ENCODE measurements around the gene ING3. TPM values are rescaled to one million over a fixed set of nuclear protein-coding genes. Genes with fewer than 3 reads are reported as not detected.

Gene ING3
- total and polyA plus RNA-seq, 9 of the 15 experiments (the other 6 are each of a cell fraction or from before 2014, with no cell fraction given): 22.8 to 233 (median 50.4) TPM

GRCh38 chr7:121000081-121000983, 49.8 kb downstream of the ING3 start (continued):
- TF ChIP-seq NFE2L1 (tag; IDR thresholded peaks at IDR 0.05; ENCODE audit: borderline replicate concordance, low read depth) (no peak), TCF3 (CRISPR knock-in tag; IDR thresholded peaks at IDR 0.05) (peak; percentile 22; the same call in 1 of the 2 replicates), GMEB1 (CRISPR knock-in tag; IDR thresholded peaks at IDR 0.05) (no peak), PATZ1 (CRISPR knock-in tag; IDR thresholded peaks at IDR 0.05; ENCODE audit: borderline replicate concordance) (no peak), GTF2F1 (IDR thresholded peaks at IDR 0.05; ENCODE audit: low read depth, low read length) (0 out of 2 replicates have a peak, but pooled peaks have one; percentile 36), ZSCAN29 (IDR thresholded peaks at IDR 0.05) (no peak), E2F3 (CRISPR knock-in tag; IDR thresholded peaks at IDR 0.05) (no peak), HNRNPK (IDR thresholded peaks at IDR 0.05; ENCODE audit: low read depth, low read length, poor library complexity, severe bottlenecking) (no peak), TCF7L2 (IDR thresholded peaks at IDR 0.05; ENCODE audit: low read depth, low read length) (no peak), DPF2 (IDR thresholded peaks at IDR 0.05) (peak; percentile 73), CTCF (IDR thresholded peaks at IDR 0.05 in 2 of 3, conservative IDR thresholded peaks at IDR 0.05 in 1 of 3; ENCODE audit: insufficient read depth in 2 of 3, low read depth in 1 of 3, low read length in 3 of 3) (peak in 2 of 3 experiments; percentile 28 to 40; a peak in 2 of 6 replicates), MXI1 (IDR thresholded peaks at IDR 0.05; ENCODE audit: low read depth, low read length) (peak; percentile 51; the same call in 1 of the 2 replicates), MAFF (IDR thresholded peaks at IDR 0.05; ENCODE audit: low read length) (peak; percentile 44; the same call in 1 of the 2 replicates), HDAC8 (tag; IDR thresholded peaks at IDR 0.05) (no peak), TGIF2 (CRISPR knock-in tag; IDR thresholded peaks at IDR 0.05) (no peak), ETV6 (IDR thresholded peaks at IDR 0.05; ENCODE audit: borderline replicate concordance in 1 of 2, low read depth in 2 of 2, low read length in 1 of 2) (no peak), ETV6 (CRISPR knock-in tag; IDR thresholded peaks at IDR 0.05; ENCODE audit: borderline replicate concordance) (no peak)
